HepG2 (cell line): ENCODE measurements around the gene SOCS1.
A peak's percentile ranks its signal among the peaks of the same experiment; 100 is the strongest.

ENCODE experiments used
- CREB1 ChIP-seq, 2 experiments: fragments of 450-650 bp in 1 of 2; IDR thresholded peaks; 2 replicates each; pipeline ENCODE4 v1.6.1; 2016 to 2017; ENCODE audit warnings: control low read depth in 1 of 2, mild to moderate bottlenecking in 1 of 2, missing compliant biosample characterization in 1 of 2, missing genetic modification characterization in 1 of 2
- HOXA3 ChIP-seq: sonication (generic); formaldehyde crosslinking; IDR thresholded peaks from 2 replicates; pipeline ENCODE4 v1.5.0; 2020; ENCODE audit warnings: missing genetic modification reagents
- RFX3 ChIP-seq: IDR thresholded peaks from 2 replicates; pipeline ENCODE4 v1.6.1; 2016; ENCODE audit warnings: missing biosample characterization, missing genetic modification reagents
- SRSF9 ChIP-seq: fragments of 200-400 bp; formaldehyde crosslinking; IDR thresholded peaks from 2 replicates; pipeline ENCODE4 v1.6.1; 2018; ENCODE audit warnings: borderline replicate concordance, mild to moderate bottlenecking, low read depth, low read length; ENCODE audit not compliant: insufficient read depth, poor library complexity, severe bottlenecking
- TBP ChIP-seq: sonication (generic); formaldehyde crosslinking; IDR thresholded peaks from 2 replicates; pipeline ENCODE4 v1.5.0; 2020; ENCODE audit warnings: missing genetic modification reagents
- ZNF652 ChIP-seq: IDR thresholded peaks from 2 replicates; pipeline ENCODE4 v1.6.1; 2016; ENCODE audit warnings: low read depth, borderline replicate concordance
- ZNF746 ChIP-seq: sonication (generic); formaldehyde crosslinking; IDR thresholded peaks from 2 replicates; pipeline ENCODE4 v1.8.0; 2022; ENCODE audit warnings: mild to moderate bottlenecking, missing genetic modification reagents
- TF ChIP-seq, protein P1 (sequence below): sonication (generic); formaldehyde crosslinking; IDR thresholded peaks from 2 replicates; pipeline ENCODE4 v1.5.0; 2020; ENCODE audit warnings: mild to moderate bottlenecking, missing genetic modification reagents, moderate library complexity

DNA sequence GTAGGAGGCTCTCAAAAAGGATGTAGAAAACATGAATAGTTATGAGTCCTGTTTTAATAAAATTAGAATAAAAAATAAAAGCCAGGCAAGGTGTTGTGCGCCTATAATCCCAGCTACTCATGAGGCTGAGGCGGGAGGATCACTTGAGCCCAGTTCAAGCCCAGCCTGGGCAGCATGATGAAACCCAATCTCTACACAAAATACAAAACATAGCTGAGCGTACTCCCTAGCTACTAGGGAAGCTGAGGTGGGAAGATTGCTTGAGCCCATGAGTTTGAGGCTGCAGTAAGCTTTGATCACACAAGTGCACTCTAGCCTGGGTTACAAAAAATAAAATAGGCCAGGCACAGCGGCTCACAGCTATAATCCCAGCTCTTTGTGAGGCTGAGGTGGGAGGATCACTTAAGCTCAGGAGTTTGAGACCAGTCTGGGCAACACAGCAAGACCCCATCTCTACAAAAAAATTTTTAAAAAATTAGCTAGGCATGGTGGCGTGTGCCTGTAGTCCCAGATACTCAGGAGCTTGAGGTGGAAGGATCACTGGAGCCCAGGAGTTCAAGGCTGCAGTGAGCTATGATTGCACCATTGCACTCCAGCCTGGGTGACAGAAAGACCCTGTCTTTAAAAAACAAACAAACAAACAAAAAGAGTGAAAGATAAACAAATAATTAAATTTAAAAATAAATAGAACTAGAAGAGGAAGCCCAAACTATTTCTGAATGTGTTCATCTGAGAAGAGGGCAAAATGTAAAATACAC is 42.3 kb upstream of the SOCS1 start:
- TF ChIP-seq CREB1 (IDR thresholded peaks at IDR 0.05) (no peak), CREB1 (CRISPR knock-in tag; IDR thresholded peaks at IDR 0.05) (no peak), ZNF746 (no peak), ZNF652 (CRISPR knock-in tag) (no peak), HOXA3 (0 out of 2 replicates have a peak, but pooled peaks have one; percentile 15), SRSF9 (no peak), TBP (CRISPR knock-in tag) (no peak), RFX3 (CRISPR knock-in tag) (no peak)
- TF ChIP-seq, protein P1, sequence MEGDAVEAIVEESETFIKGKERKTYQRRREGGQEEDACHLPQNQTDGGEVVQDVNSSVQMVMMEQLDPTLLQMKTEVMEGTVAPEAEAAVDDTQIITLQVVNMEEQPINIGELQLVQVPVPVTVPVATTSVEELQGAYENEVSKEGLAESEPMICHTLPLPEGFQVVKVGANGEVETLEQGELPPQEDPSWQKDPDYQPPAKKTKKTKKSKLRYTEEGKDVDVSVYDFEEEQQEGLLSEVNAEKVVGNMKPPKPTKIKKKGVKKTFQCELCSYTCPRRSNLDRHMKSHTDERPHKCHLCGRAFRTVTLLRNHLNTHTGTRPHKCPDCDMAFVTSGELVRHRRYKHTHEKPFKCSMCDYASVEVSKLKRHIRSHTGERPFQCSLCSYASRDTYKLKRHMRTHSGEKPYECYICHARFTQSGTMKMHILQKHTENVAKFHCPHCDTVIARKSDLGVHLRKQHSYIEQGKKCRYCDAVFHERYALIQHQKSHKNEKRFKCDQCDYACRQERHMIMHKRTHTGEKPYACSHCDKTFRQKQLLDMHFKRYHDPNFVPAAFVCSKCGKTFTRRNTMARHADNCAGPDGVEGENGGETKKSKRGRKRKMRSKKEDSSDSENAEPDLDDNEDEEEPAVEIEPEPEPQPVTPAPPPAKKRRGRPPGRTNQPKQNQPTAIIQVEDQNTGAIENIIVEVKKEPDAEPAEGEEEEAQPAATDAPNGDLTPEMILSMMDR (CRISPR knock-in tag) = 0 out of 2 replicates have a peak, but pooled peaks have one; percentile 14
